Measurements from ENCODE around the gene SLC5A10.
"Not testable (repeated sequence)": the region's sequence is repeated elsewhere in the genome, so short reads cannot be mapped to it uniquely, and the experiment has no call there.

The SLC5A10 gene

DNA sequence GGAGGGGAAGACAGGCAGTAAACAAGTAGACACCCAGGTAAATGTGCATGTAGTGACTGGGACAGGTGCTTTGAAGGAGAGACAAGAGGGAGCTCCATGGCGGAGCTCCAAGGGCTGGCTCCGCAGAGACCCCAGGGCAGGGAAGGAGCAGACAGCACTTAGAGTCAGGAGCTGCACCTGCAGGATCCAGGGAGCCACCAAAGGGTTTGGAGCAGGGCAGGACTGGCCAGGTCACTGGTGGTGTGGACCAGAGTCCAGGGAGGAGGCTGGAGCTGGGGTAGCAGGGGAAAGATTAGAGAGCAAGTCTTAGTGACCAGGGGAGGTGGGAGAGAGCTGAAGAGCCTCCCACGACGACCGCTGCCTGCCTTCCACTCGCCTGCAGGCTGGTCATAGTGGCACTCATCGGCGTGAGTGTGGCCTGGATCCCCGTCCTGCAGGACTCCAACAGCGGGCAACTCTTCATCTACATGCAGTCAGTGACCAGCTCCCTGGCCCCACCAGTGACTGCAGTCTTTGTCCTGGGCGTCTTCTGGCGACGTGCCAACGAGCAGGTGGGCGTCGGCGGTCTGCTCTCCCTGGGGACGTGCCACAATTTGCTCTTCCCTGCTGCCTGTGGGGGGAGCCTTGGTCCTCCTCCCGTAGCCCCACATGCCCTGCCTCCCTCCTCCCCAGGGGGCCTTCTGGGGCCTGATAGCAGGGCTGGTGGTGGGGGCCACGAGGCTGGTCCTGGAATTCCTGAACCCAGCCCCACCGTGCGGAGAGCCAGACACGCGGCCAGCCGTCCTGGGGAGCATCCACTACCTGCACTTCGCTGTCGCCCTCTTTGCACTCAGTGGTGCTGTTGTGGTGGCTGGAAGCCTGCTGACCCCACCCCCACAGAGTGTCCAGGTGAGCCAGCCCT is 67.3 kb downstream of the SLC5A10 start:
- no peak for DNase-seq (ENCODE audit: low spot score)

GRCh38 chr17:19020016-19020415 is 68.1 kb downstream of the SLC5A10 start:
- no peak for DNase-seq (ENCODE audit: low spot score)

GRCh38 chr17:19021011-19021621 is 69.2 kb downstream of the SLC5A10 start:
- DNase-seq (ENCODE audit: low spot score): not testable (repeated sequence)

DNA sequence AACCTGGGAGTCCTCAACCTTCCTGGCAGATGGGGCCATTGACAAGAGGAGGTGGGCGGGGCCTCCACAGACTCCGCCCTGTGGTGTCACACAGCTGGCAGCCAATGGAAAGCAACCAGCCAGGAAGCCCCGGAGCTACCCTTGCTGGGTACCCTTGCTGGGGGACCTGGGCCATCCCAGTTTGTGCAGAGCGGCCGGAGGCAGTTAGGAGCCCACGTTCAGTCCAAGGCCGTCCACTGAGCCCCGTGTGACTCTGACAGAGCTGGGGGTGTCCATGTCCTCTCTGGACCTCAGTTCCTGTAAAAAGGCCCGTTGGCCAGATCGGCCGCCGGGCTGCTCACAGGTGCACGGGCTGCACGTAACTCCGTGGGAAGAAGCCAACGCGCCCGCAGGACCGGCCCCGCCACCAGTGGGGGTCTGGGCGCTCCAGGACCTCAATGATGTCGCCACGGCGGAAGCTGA is 69.7 kb downstream of the SLC5A10 start:
- no peak for DNase-seq (ENCODE audit: low spot score)

DNA sequence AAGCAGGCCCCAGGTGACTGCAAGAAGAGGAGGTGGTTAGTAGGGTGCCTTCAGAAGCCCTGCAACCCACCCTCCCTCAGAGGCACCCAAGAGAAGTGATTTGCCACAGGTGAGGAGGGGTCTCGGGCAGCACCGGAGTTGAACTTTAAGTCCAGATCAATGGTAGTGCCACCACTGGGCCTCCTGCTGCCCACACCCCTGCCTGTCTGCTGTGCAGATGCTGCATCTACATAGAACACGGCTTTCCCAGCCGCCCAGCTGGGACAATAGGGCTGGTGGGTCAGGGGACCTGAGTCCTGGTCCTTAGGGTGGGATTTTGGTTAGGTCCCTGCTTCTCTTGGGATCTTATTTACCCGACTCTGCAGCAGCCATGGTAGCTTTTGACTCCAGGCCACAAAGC is 70.2 kb downstream of the SLC5A10 start:
- DNase-seq (ENCODE audit: low spot score): no peak

- DNase-seq (ENCODE audit: low spot score): no peak
These were observed 70.8 kb downstream of the SLC5A10 start for GRCh38 chr17:19022747-19023146.

DNA sequence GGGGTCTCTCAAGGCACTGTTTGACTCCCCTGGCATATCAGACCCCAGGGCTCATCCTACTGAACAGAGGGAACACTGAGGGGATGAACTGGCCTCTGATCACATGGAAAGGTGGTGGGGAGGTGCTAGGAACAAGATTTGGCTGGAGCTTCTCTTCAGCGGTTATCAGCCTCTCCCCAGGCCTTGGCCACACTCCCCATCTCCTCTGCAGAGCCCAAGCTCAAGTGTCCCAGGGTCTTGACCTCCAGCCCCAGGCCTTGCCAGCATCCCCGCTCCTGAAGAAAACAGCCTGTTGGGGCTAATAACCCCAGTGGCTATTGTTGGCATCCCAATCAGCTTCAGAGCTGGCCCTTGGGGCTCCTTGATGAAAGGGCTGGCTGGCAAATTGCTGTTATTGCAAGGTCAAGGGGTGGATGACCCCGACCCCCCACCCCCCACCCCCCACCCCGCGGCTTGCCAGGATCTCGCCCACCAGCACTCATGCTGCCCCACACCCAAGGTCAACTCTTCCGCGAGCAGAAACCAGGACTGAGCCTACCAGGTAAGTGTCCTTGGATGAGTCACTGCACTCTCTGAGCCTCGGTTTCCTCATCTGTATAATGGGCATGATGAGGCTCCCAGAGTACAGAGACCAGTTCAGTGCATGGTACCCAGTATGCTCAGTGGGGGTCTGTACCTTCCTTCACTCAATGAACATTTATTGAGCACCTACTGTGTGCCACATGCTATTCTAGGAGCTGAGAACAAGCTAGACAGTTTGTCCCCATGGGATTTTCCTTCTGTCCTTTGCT is 71.4 kb downstream of the SLC5A10 start:
- DNase-seq (ENCODE audit: low spot score): no peak

DNA sequence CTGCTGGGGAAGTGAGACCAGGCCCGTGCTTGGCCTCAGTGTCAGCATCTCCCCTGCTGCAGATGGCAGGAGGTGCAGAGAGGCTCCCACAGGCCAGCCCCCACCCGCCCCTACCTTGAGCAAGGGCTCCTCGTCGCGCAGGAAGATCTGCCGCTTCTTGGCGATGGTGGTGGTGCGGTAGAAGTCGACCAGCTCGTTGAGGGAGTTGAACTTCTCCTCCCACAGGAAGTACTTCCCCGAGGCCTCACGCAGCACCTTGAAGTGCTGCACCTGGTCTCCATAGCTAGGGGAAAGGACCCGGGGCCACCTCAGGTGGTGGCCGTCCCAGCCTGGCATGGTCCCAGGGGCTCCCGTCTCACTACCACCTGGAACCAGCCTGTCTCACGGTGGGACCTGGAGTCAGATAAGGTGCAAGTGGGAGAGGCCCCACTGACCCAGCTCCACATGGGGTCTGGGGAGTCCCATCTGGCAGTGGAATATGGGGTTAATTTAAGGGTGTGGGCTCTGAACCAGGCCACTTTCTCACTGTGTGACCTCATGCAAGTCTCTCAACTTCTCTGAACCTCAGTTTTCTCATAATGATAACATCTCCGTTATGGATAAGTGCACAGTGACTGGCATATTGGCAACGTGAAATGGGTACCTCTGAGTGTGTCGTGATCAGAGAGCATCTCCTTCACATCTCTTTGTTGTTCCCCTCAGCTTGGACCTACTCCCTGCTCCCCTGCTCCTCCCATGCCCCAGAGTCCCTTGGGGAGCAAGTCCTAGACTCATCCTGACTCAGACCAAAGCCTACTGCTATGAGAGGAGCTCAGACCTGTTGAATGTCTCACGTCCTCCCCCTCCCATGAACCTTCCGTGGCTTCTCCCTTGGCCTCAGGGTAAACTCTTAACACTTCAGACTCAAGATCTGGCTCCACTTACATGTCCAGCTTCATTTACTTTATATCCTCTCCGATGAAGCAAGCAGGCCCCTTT is 72.4 kb downstream of the SLC5A10 start:
- DNase-seq (ENCODE audit: low spot score): no peak

- not testable (repeated sequence) for DNase-seq (ENCODE audit: low spot score)
These were observed 76.7 kb downstream of the SLC5A10 start for GRCh38 chr17:19028671-19029070.

- DNase-seq (ENCODE audit: low spot score): not testable (repeated sequence)
These were observed 77.8 kb downstream of the SLC5A10 start for GRCh38 chr17:19029740-19030139.

DNA sequence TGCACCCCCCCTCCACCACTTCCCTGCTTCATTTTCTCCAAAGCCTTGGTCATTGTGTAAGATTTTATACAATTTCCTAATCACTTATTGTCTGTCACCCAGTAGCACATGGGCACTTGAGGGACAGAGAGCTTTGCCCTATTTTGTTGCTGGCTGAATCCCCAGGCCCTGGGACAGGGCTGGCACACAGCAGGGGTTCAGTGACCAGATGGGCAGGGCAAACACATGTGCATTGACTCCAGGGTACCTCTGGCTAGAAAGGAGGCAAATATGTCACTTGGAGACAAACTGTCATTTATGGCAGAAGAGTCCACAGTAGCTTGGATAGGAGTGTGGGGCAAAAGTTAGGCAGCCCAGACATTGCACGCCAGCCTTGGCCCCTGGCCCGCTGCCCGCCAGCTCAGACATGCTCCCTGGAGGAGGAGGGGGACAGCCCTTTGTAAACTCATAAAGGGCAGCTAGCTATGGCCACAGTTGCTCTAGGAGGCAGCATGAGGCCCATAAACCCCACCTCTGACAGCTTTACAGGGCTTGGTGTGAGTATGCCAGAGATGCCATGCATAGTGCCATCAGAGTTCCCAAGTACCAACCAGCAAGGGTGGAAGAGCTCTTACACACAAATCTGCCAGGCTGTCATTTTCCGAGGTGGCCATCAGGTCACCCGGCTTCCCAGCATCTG is 78.9 kb downstream of the SLC5A10 start:
- DNase-seq (ENCODE audit: low spot score): not testable (repeated sequence)

GRCh38 chr17:19031729-19032128 is 79.8 kb downstream of the SLC5A10 start:
- DNase-seq (ENCODE audit: low spot score): not testable (repeated sequence)

- DNase-seq (ENCODE audit: low spot score): not testable (repeated sequence)
These were observed 80.5 kb downstream of the SLC5A10 start for GRCh38 chr17:19032377-19032988.

- DNase-seq (ENCODE audit: low spot score): not testable (repeated sequence)
These were observed 84.2 kb downstream of the SLC5A10 start for GRCh38 chr17:19036186-19036585.

- DNase-seq (ENCODE audit: low spot score): not testable (repeated sequence)
These were observed 85.6 kb downstream of the SLC5A10 start for GRCh38 chr17:19037547-19037946.

- DNase-seq (ENCODE audit: low spot score): not testable (repeated sequence)
These were observed 86.0 kb downstream of the SLC5A10 start for GRCh38 chr17:19038007-19038406.

DNA sequence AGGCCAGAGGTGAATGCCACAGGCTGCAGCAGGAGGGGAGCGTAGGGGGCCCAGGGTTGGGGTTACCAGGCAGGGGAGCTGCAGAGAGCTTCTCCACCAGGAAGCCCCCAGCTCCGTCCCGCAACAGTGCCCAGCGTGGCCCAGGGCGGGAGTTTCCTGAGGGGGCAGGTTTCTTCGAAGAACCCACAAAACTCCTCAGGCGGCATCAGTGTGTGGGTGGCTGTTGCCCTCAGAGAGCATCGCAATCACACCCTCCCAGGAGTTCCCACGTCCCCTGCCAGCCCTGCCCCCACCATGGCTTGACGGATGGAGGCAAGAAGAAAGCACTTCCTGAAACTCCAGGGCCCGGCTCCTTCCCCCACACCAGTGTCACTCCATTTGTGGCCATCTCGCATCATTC is 86.8 kb downstream of the SLC5A10 start:
- DNase-seq (ENCODE audit: low spot score): not testable (repeated sequence)

DNA sequence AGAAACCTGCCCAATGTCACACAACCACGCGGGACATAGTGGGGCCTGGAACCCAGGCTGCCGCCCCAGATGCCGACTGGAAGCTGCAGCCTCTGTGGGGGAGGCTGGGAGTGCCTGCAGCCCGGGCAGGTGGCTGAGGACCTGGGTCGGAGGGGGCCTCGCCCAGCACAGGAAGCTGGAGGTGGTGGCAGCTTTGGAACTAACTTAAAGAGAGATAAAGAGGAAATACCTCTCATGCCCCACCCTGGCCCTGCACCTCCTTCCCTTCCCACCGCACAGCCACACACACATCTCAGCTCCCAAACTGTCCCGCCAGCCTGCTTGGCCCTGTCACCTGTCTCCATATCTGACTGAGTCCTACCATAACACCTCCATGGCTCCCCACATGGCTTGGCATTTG is 88.4 kb downstream of the SLC5A10 start:
- DNase-seq (ENCODE audit: low spot score): not testable (repeated sequence)

- not testable (repeated sequence) for DNase-seq (ENCODE audit: low spot score)
These were observed 89.9 kb downstream of the SLC5A10 start for GRCh38 chr17:19041871-19042270.

DNA sequence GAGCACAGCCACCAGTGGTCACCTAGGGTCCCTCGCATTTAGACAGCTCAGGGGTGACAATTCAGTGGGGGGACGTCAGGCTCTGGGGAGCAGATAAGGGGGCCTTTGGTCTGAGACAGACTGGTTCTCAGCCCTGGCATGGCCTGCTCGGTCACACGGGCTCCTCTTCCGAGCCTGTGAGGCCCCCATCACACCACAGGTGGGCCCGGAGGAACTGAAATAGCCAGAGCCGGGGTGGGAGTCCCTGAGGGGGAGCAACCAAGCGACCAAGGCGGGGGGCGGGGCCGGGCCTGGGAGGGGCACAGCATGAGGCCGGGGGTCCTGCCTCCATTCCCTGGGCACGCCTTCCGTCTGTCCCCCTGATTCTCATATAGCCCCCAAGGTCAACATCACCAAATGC is 90.4 kb downstream of the SLC5A10 start:
- DNase-seq (ENCODE audit: low spot score): not testable (repeated sequence)

Measured in left forelimb (tissue), 1 donor.